GM23338 (cell line): ENCODE measurements around the gene BRCA1.
"Not testable (repeated sequence)": the region's sequence is repeated elsewhere in the genome, so short reads cannot be mapped to it uniquely, and the experiment has no call there.

ENCODE experiments used
- CTCF ChIP-seq, 2 experiments: fragments of 200-600 bp in 1 of 2; sonication (generic) in 1 of 2; conservative IDR thresholded peaks; 2 replicates each; pipeline versions ENCODE4 v1.5.1 to v1.6.1; 2016 to 2017; ENCODE audit warnings: antibody characterized with exemption in 2 of 2, low read depth in 2 of 2, mild to moderate bottlenecking in 2 of 2, moderate library complexity in 1 of 2
- EZH2 ChIP-seq: fragments of 200-600 bp; sonication (generic); IDR thresholded peaks from one replicate; pipeline ENCODE4 v1.8.0; 2017; ENCODE audit warnings: antibody characterized with exemption, mild to moderate bottlenecking, low read depth; ENCODE audit not compliant: unreplicated experiment
- EZH2phosphoT487 ChIP-seq: fragments of 200-600 bp; sonication (generic); IDR thresholded peaks from one replicate; pipeline ENCODE4 v1.8.1; 2018; ENCODE audit warnings: antibody characterized with exemption; ENCODE audit not compliant: unreplicated experiment
- REST ChIP-seq: IDR thresholded peaks from one replicate; pipeline ENCODE4 v1.6.1; 2018; ENCODE audit warnings: antibody characterized with exemption; ENCODE audit not compliant: unreplicated experiment
- STAT1 ChIP-seq: IDR thresholded peaks from one replicate; pipeline ENCODE4 v1.6.1; 2016; ENCODE audit warnings: antibody characterized with exemption; ENCODE audit not compliant: unreplicated experiment

- not testable (repeated sequence) for TF ChIP-seq CTCF (conservative IDR thresholded peaks at IDR 0.05; ENCODE audit: low read depth in 2 of 2); EZH2phosphoT487; REST; EZH2; STAT1
These were observed 2.2 kb upstream of the BRCA1 start for GRCh38 chr17:43127333-43127876.
